Endothelial cell of umbilical vein (primary cell): ENCODE data around the gene TTF1. TPM values are rescaled to one million over a fixed set of nuclear protein-coding genes. Genes with fewer than 3 reads are reported as not detected.
"Not testable (repeated sequence)": the region's sequence is repeated elsewhere in the genome, so short reads cannot be mapped to it uniquely, and the experiment has no call there.

Experiments used
- BruUV-seq: library from RNA; stranded (reverse); fragments of 400-500 nt; replicated peaks from 2 replicates; lab custom pipeline; 2021; lab: Mats Ljungman, UMichigan
- CTCF ChIA-PET: fragments of 300-600, 350-600 bp; sonication (Branson Sonifier 250); formaldehyde crosslinking; loops from one replicate; lab custom pipeline; 2021; ENCODE audit warnings: antibody characterized with exemption, inconsistent platforms; lab: Charles Lee
- POLR2A ChIA-PET: fragments of 300-600, 350-600 bp; sonication (Branson Sonifier 250); formaldehyde crosslinking; loops from one replicate; lab custom pipeline; 2021; ENCODE audit warnings: antibody characterized with exemption, inconsistent platforms; lab: Charles Lee
- DNase-seq: peaks from one replicate; pipeline ENCODE4 v3.0.0-alpha.2; 2011; ENCODE audit warnings: low read depth, low spot score
- FAIRE-seq: peaks from 2 replicates; lab custom pipeline; 2011; peaks lifted over from hg19 to GRCh38; lab: Jason Lieb, UNC
- H2AFZ ChIP-seq: 2 replicates; pipeline ENCODE4 v1.6.0; 2012; ENCODE audit warnings: low read depth, low read length, control low read depth, inconsistent platforms
- H3K27ac ChIP-seq: 2 replicates; pipeline ENCODE4 v1.5.1; 2011; ENCODE audit warnings: low read depth, mild to moderate bottlenecking, control low read depth, low read length, moderate library complexity; ENCODE audit not compliant: insufficient read depth
- H3K27me3 ChIP-seq, 2 experiments: 2 replicates each; pipeline versions ENCODE4 v1.6.0 to v1.6.1; 2011; ENCODE audit warnings: low read length in 2 of 2, mixed read lengths in 1 of 2; ENCODE audit not compliant: control insufficient read depth in 2 of 2, insufficient read depth in 2 of 2
- H3K36me3 ChIP-seq, 2 experiments: 2 replicates in 1 of 2; 3 replicates in 1 of 2; pipeline ENCODE4 v1.5.1; 2011; ENCODE audit warnings: low read length in 2 of 2, mild to moderate bottlenecking in 1 of 2, moderate library complexity in 1 of 2; ENCODE audit not compliant: control insufficient read depth in 2 of 2, insufficient read depth in 2 of 2; ENCODE audit errors: extremely low read depth in 1 of 2
- H3K4me1 ChIP-seq: 3 replicates; pipeline ENCODE4 v1.5.1; 2011; ENCODE audit warnings: mild to moderate bottlenecking, low read length; ENCODE audit not compliant: control insufficient read depth, insufficient read depth; ENCODE audit errors: extremely low read depth
- H3K4me2 ChIP-seq: 2 replicates; pipeline ENCODE4 v1.6.1; 2011; ENCODE audit warnings: low read length, control low read depth, mixed read lengths; ENCODE audit not compliant: insufficient read depth
- H3K4me3 ChIP-seq, 3 experiments: fragments of 200-600 bp in 1 of 3; sonication (generic), shearing (Covaris generic) in 1 of 3; replicated peaks in 1 of 3; 2 replicates each; pipeline ENCODE4 v1.5.1; 2011 to 2016; ENCODE audit warnings: control low read depth in 3 of 3, low read length in 3 of 3, mild to moderate bottlenecking in 2 of 3, inconsistent platforms in 1 of 3, low read depth in 1 of 3, moderate library complexity in 1 of 3; ENCODE audit not compliant: insufficient read depth in 1 of 3
- H3K79me2 ChIP-seq: 2 replicates; pipeline ENCODE4 v1.6.0; 2012; ENCODE audit warnings: low read length, inconsistent platforms; ENCODE audit not compliant: control insufficient read depth, insufficient read depth
- H3K9ac ChIP-seq: replicated peaks from 2 replicates; pipeline ENCODE3; 2011; ENCODE audit warnings: low read length, control low read depth; ENCODE audit not compliant: insufficient read depth; ENCODE audit errors: extremely low read depth
- H3K9me1 ChIP-seq: replicated peaks from 3 replicates; pipeline ENCODE4 v1.6.0; 2011; ENCODE audit warnings: mild to moderate bottlenecking, low read length; ENCODE audit not compliant: control insufficient read depth, insufficient read depth; ENCODE audit errors: extremely low read depth
- H3K9me3 ChIP-seq: replicated peaks from 2 replicates; pipeline ENCODE4 v1.5.1; 2012; ENCODE audit warnings: low read length, inconsistent platforms; ENCODE audit not compliant: control insufficient read depth, insufficient read depth
- H4K20me1 ChIP-seq: replicated peaks from 2 replicates; pipeline ENCODE3; 2011; ENCODE audit warnings: mild to moderate bottlenecking, low read length; ENCODE audit not compliant: control insufficient read depth, insufficient read depth; ENCODE audit errors: extremely low read depth
- dilution Hi-C: fragments of 300-500 bp; cut with MboI; formaldehyde crosslinking; loops from one replicate; pipeline ENCODE4 v1.15.0; 2019; ENCODE audit warnings: low sequenced_read_pairs; ENCODE audit not compliant: extremely low pct_ligation_motif_present
- intact Hi-C: fragments of 100-400 bp; cut with micrococcal nuclease; formaldehyde crosslinking; loops from one replicate; pipeline ENCODE4 v1.10.0; 2022
- polyA plus RNA-seq, 4 experiments: library from polyadenylated mRNA; depleted of rRNA in 3 of 4; stranded (reverse) in 3 of 4; unstranded in 1 of 4; fragments of >200 nt; gene quantifications; 2 replicates each; pipeline versions ENCODE4 v1.2.1 to v1.2.3, GENCODE V29; 2011 to 2012; ENCODE audit warnings: missing spikeins in 1 of 4
- total RNA-seq: library from RNA; stranded (reverse); gene quantifications from 2 replicates; pipeline ENCODE4 v1.2.3, GENCODE V29; 2021
- TF ChIP-seq, protein P1 (sequence below): IDR thresholded peaks from 2 replicates; pipeline ENCODE4 v1.6.1; 2011; ENCODE audit not compliant: insufficient read depth, insufficient read length

The TTF1 gene
- total and polyA plus RNA-seq, 2 donors (not counting 3 experiments of a cell fraction or from before 2014, with no cell fraction given): 4.9 to 12.0 TPM

DNA sequence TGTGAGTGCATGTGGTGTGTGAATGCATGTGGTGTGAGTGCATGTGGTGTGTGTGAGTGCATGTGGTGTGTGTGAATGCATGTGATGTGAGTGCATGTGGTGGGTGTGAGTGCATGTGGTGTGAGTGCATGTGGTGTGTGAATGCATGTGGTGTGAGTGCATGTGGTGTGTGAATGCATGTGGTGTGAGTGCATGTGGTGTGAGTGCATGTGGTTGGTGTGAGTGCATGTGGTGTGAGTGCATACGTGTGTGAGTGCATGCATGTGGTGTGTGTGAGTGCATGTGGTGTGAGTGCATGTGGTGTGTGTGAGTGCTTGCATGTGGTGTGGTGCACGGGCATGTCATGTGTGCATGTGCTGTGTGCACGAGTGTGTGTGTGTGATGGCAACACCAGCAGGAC lies 28.2 kb downstream of the TTF1 start:
- H3K4me3 ChIP-seq, H2AFZ ChIP-seq, DNase-seq, H3K9me1 ChIP-seq, H3K9me3 ChIP-seq, H3K9ac ChIP-seq, H3K79me2 ChIP-seq, POLR2A ChIA-PET, dilution Hi-C loops, H3K27ac ChIP-seq, H4K20me1 ChIP-seq, BruUV-seq, H3K4me1 ChIP-seq, FAIRE-seq, H3K4me2 ChIP-seq, H3K27me3 ChIP-seq, intact Hi-C loops, CTCF ChIA-PET: not testable (repeated sequence)
- peaks cover 2 to 27% of the 10 kb centered on the region in 2 experiments for H3K36me3 ChIP-seq
- TF ChIP-seq, protein P1, sequence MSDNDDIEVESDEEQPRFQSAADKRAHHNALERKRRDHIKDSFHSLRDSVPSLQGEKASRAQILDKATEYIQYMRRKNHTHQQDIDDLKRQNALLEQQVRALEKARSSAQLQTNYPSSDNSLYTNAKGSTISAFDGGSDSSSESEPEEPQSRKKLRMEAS: peak; percentile 36

DNA sequence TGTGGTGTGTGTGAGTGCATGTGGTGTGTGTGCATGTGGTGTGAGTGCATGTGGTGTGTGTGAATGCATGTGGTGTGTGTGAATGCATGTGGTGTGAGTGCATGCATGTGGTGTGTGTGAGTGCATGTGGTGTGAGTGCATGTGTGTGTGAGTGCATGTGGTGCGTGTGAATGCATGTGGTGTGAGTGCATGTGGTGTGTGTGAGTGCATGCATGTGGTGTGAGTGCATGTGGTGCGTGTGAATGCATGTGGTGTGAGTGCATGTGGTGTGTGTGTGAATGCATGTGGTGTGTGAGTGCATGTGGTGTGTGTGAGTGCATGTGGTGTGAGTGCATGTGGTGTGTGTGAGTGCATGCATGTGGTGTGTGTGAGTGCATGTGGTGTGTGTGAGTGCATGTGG lies 28.9 kb downstream of the TTF1 start:
- H3K9ac ChIP-seq, H3K27me3 ChIP-seq, H3K79me2 ChIP-seq, BruUV-seq, CTCF ChIA-PET, H3K4me1 ChIP-seq, H3K27ac ChIP-seq, H3K9me1 ChIP-seq, H2AFZ ChIP-seq, H4K20me1 ChIP-seq, dilution Hi-C loops, intact Hi-C loops, FAIRE-seq, DNase-seq, H3K9me3 ChIP-seq, POLR2A ChIA-PET, H3K4me3 ChIP-seq, H3K4me2 ChIP-seq: not testable (repeated sequence)
- H3K36me3 ChIP-seq: peaks cover 2 to 25% of the 10 kb centered on the region in 2 experiments
